K562 (cell line): ENCODE data around the gene SUOX. TPM values are rescaled to one million over a fixed set of nuclear protein-coding genes. Genes with fewer than 3 reads are reported as not detected.
A peak's percentile ranks its signal among the peaks of the same experiment; 100 is the strongest.

ENCODE experiments used
- ATF4 ChIP-seq: fragments of 450-650 bp; formaldehyde crosslinking; IDR thresholded peaks from 2 replicates; pipeline ENCODE4 v1.4.0; 2022; ENCODE audit warnings: mild to moderate bottlenecking, moderate library complexity
- BCLAF1 ChIP-seq, 2 experiments: fragments of 450-650 bp in 1 of 2; IDR thresholded peaks; 2 replicates each; pipeline ENCODE4 v1.6.1; 2011 to 2017; ENCODE audit warnings: low read depth in 2 of 2, antibody characterized with exemption in 1 of 2, borderline replicate concordance in 1 of 2, low read length in 1 of 2, mild to moderate bottlenecking in 1 of 2, mixed read lengths in 1 of 2; ENCODE audit not compliant: control insufficient read depth in 1 of 2
- CBFA2T2 ChIP-seq: fragments of 450-650 bp; conservative IDR thresholded peaks from 2 replicates; pipeline ENCODE4 v1.6.1; 2017; ENCODE audit warnings: mild to moderate bottlenecking
- DNMT1 ChIP-seq: fragments of 450-650 bp; IDR thresholded peaks from 2 replicates; pipeline ENCODE4 v1.6.1; 2016; ENCODE audit warnings: antibody characterized with exemption, mild to moderate bottlenecking
- EWSR1 ChIP-seq: fragments of 450-650 bp; IDR thresholded peaks from 2 replicates; pipeline ENCODE4 v1.6.1; 2018; ENCODE audit warnings: borderline replicate concordance, mild to moderate bottlenecking, low read depth, moderate library complexity; ENCODE audit not compliant: partially characterized antibody
- MAFG ChIP-seq: fragments of 450-650 bp; conservative IDR thresholded peaks from 2 replicates; pipeline ENCODE4 v1.6.1; 2016; ENCODE audit warnings: missing genetic modification characterization, missing compliant biosample characterization
- POLR2AphosphoS5 ChIP-seq: IDR thresholded peaks from 2 replicates; pipeline ENCODE4 v1.6.1; 2011; ENCODE audit warnings: mild to moderate bottlenecking, low read depth, low read length, moderate library complexity; ENCODE audit not compliant: control insufficient read depth, insufficient read depth
- ZBTB8A ChIP-seq: fragments of 450-650 bp; IDR thresholded peaks from 2 replicates; pipeline ENCODE4 v1.6.1; 2018; ENCODE audit warnings: mild to moderate bottlenecking, moderate library complexity; ENCODE audit not compliant: partially characterized antibody
- ZKSCAN3 ChIP-seq: fragments of 250-450 bp; sonication (Bioruptor Pico); IDR thresholded peaks from 2 replicates; pipeline ENCODE4 v1.4.0; 2020
- polyA plus RNA-seq, 8 experiments: library from polyadenylated mRNA; depleted of rRNA in 4 of 8; stranded (reverse) in 5 of 8; unstranded in 3 of 8; fragments of >200 nt; fragmentation: Nextera tagmentation in 2 of 8; fragmentation: Illumina TruSeq in 1 of 8; extraction: Ambion mirVana in 2 of 8; extraction: Trizol in 1 of 8; gene quantifications; 2 replicates each; pipeline versions ENCODE4 v1.2.1 to v1.2.3, GENCODE V29; 2011 to 2014; ENCODE audit warnings: inconsistent platforms in 1 of 8, missing spikeins in 1 of 8
- total RNA-seq, 7 experiments: library from RNA; depleted of rRNA in 6 of 7; stranded (reverse); fragments of >200 nt in 6 of 7; fragmentation: Illumina TruSeq in 2 of 7; extraction: Trizol in 2 of 7; gene quantifications; 2 replicates each; pipeline versions ENCODE4 v1.2.1 to v1.2.3, GENCODE V29; 2011 to 2021; ENCODE audit warnings: low replicate concordance in 1 of 7
- TF ChIP-seq, protein P1 (sequence below), 2 experiments: fragments of 450-650 bp in 1 of 2; sonication (generic) in 1 of 2; formaldehyde crosslinking in 1 of 2; IDR thresholded peaks; 2 replicates each; pipeline versions ENCODE4 v1.7.1 to v1.9.0; 2016 to 2022; ENCODE audit warnings: inconsistent platforms in 1 of 2, mild to moderate bottlenecking in 1 of 2, missing genetic modification reagents in 1 of 2

SUOX gene
- total and polyA plus RNA-seq, 9 of the 15 experiments (the other 6 are each of a cell fraction or from before 2014, with no cell fraction given), result 9.2 to 39.7 (median 25.4) TPM

- TF ChIP-seq, protein P1, sequence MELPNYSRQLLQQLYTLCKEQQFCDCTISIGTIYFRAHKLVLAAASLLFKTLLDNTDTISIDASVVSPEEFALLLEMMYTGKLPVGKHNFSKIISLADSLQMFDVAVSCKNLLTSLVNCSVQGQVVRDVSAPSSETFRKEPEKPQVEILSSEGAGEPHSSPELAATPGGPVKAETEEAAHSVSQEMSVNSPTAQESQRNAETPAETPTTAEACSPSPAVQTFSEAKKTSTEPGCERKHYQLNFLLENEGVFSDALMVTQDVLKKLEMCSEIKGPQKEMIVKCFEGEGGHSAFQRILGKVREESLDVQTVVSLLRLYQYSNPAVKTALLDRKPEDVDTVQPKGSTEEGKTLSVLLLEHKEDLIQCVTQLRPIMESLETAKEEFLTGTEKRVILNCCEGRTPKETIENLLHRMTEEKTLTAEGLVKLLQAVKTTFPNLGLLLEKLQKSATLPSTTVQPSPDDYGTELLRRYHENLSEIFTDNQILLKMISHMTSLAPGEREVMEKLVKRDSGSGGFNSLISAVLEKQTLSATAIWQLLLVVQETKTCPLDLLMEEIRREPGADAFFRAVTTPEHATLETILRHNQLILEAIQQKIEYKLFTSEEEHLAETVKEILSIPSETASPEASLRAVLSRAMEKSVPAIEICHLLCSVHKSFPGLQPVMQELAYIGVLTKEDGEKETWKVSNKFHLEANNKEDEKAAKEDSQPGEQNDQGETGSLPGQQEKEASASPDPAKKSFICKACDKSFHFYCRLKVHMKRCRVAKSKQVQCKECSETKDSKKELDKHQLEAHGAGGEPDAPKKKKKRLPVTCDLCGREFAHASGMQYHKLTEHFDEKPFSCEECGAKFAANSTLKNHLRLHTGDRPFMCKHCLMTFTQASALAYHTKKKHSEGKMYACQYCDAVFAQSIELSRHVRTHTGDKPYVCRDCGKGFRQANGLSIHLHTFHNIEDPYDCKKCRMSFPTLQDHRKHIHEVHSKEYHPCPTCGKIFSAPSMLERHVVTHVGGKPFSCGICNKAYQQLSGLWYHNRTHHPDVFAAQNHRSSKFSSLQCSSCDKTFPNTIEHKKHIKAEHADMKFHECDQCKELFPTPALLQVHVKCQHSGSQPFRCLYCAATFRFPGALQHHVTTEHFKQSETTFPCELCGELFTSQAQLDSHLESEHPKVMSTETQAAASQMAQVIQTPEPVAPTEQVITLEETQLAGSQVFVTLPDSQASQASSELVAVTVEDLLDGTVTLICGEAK (IDR thresholded peaks at IDR 0.05), result peak; percentile 76; the same call in 1 of the 2 replicates
- TF ChIP-seq, protein P1 (CRISPR knock-in tag; IDR thresholded peaks at IDR 0.05), result peak; percentile 17; the same call in 1 of the 2 replicates
- peak; percentile 31; the same call in 1 of the 2 replicates for TF ChIP-seq POLR2AphosphoS5
- no peak for TF ChIP-seq ZKSCAN3 (CRISPR knock-in tag)
- TF ChIP-seq MAFG (tag), result no peak
- no peak for TF ChIP-seq ZBTB8A
- no peak for TF ChIP-seq CBFA2T2
- TF ChIP-seq ATF4 (CRISPR knock-in tag), result no peak
- 0 out of 2 replicates have a peak, but pooled peaks have one; percentile 80 for TF ChIP-seq DNMT1
- TF ChIP-seq EWSR1, result no peak
- TF ChIP-seq BCLAF1 (IDR thresholded peaks at IDR 0.05; ENCODE audit: borderline replicate concordance in 1 of 2, control insufficient read depth in 1 of 2, low read depth in 2 of 2, low read length in 1 of 2), result no peak
Observed at GRCh38 chr12:55972911-55973598, 24.0 kb upstream of the SUOX start (continued).
